ENCODE measurements around the gene SLC19A2.

DNA sequence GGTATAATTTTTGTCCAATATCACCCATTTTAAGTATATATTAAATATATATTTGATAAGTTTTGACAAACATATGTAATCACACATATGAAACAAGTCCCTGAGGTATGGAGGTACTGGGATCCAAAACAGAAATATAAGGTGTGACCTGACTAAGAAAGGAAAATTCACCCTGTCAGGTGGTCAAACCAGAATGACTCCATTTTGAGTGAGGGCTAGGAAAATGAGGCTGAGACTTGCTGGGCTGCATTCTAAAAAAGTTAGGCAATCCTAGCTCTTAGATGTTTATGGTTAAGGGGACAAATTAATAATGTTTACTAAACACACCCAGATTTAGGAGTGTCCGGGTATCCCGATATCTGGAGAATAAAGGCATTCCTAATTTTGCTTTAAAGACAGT, 11.6 kb upstream of the SLC19A2 start:
- TF ChIP-seq CTCF (IDR thresholded peaks at IDR 0.05) (no peak), POLR2A (IDR thresholded peaks at IDR 0.05) (no peak)
